Heart right ventricle (tissue), 16 donors: ENCODE measurements around the gene CPB2. TPM values are rescaled to one million over a fixed set of nuclear protein-coding genes. Genes with fewer than 3 reads are reported as not detected.

Experiments
- ATAC-seq, 8 donors: fragments of 200-7000 bp; cut with Tn5 transposase; one replicate each; pipeline ENCODE4 v1.9.1; 2020; ENCODE audit warnings: mild to moderate bottlenecking in 8 of 8, moderate library complexity in 8 of 8, moderate number of reproducible peaks in 1 of 8
- DNase-seq, 2 donors: peaks; one replicate each; pipeline ENCODE4 v3.0.0-alpha.2; 2020
- H3K27ac ChIP-seq, 10 donors: fragments of 200-600 bp; sonication (generic) in 2 of 10; one replicate each; pipeline versions ENCODE4 v1.5.0 to v1.8.0; 2020 to 2022; ENCODE audit warnings: mild to moderate bottlenecking in 3 of 10
- H3K27me3 ChIP-seq, 7 donors: fragments of 200-600 bp; one replicate each; pipeline ENCODE4 v1.8.0; 2021 to 2022; ENCODE audit warnings: mild to moderate bottlenecking in 2 of 7
- H3K36me3 ChIP-seq, 9 donors: fragments of 200-600 bp; sonication (generic) in 1 of 9; one replicate each; pipeline versions ENCODE4 v1.5.0 to v1.8.0; 2020 to 2022; ENCODE audit warnings: mild to moderate bottlenecking in 2 of 9
- H3K4me1 ChIP-seq, 9 donors: fragments of 200-600 bp; sonication (generic) in 1 of 9; one replicate each; pipeline versions ENCODE4 v1.5.0 to v1.8.0; 2020 to 2022; ENCODE audit warnings: mild to moderate bottlenecking in 4 of 9
- H3K4me3 ChIP-seq, 10 donors: fragments of 200-600 bp; sonication (generic) in 2 of 10; one replicate each; pipeline versions ENCODE4 v1.5.0 to v1.8.0; 2020 to 2022; ENCODE audit warnings: mild to moderate bottlenecking in 7 of 10, moderate library complexity in 2 of 10
- H3K9me3 ChIP-seq, 11 donors: fragments of 200-600 bp in 10 of 11; sonication (generic) in 2 of 11; one replicate each; pipeline versions ENCODE4 v1.5.0 to v1.8.0; 2013 to 2022; ENCODE audit warnings: mild to moderate bottlenecking in 2 of 11, control low read depth in 1 of 11, moderate library complexity in 1 of 11
- CTCF ChIP-seq, 9 donors: fragments of 200-600 bp; sonication (generic) in 2 of 9; IDR thresholded peaks; one replicate each; pipeline versions ENCODE4 v1.5.0 to v1.8.0; 2021 to 2022; ENCODE audit warnings: antibody characterized with exemption in 9 of 9, mild to moderate bottlenecking in 5 of 9, moderate library complexity in 1 of 9
- WGBS, 2 donors: extraction: QIAGEN DNeasy Blood & Tissue Kit; methylation state at CpG; one replicate each; pipeline ENCODE4 v1.1.7; 2013; ENCODE audit warnings: inconsistent platforms in 1 of 2; 5-methylcytosine and 5-hydroxymethylcytosine counted together
- intact Hi-C, 10 donors: fragments of 100-400 bp; cut with DNase I; formaldehyde crosslinking; loops; one replicate each; pipeline versions ENCODE4 v1.11.1 to v1.14.2; 2022
- polyA plus RNA-seq, 2 donors: library from polyadenylated mRNA; stranded (reverse); fragments of 200-250 nt; gene quantifications; one replicate each; pipeline ENCODE4 v1.2.3, GENCODE V29; 2013
- total RNA-seq, 10 donors: library from RNA; stranded (reverse); fragmentation: NEBNext Ultra II Directional in 3 of 10; extraction: Animal tissue kit (Norgen Biotek cat#: 25700) in 3 of 10; gene quantifications; one replicate each; pipeline versions ENCODE4 v1.2.1 to v1.2.4, GENCODE V29; 2021 to 2023
- donor health status: Arrhythmogenic right ventricular cardiomyopathy.
- donor health status: ischemic (EF 13 %, LVEDD 7.1; RV severe dilation, severe dysfunction).
- donor health status: healthy with polysubstance abuse.
- donor health status: DM: no; HTN: yes; CAD: no.
- donor health status: DM: no; HTN: no; CAD: no.
- donor health status: ischemic (EF 25% LVEDD 6.9; RV normal size, moderate dysfunction).
- donor health status: ischemic (EF 25% LVEDD 5.7; RV mildly dilated, moderate dysfunction).
- donor health status: healthy.
- donor health status: DM: yes; HTN: yes; CAD: no.
- donor health status: Ischemic cardiomyopathy.
- donor health status: ischemic (EF 35%, LVEDD 5.7; RV mildly dilated, moderate dysfunction).
- donor health status: nonischemic (EF 11% LVEDD 7.7; RV severe dilation, severe dysfunction).
- donor health status: DM: yes; HTN: yes; CAD: no.
- donor health status: PGD.
- donor health status: ischemic (EF 29% LVEDD 5.4; RV normal size, mild dysfunction).
- donor health status: nonischemic (EF 23%, LVEDD 6.1; RV moderate dilation, normal function).

CPB2 gene
- total and polyA plus RNA-seq, 12 donors, result not detected

GRCh38 chr13:46071590-46072249, 33.1 kb downstream of the CPB2 start:
- intact Hi-C loops, result no loop called here
- no peak overlapping the region for H3K4me3 ChIP-seq
- DNase-seq (no peak), ATAC-seq (no peak)
- H3K27me3 ChIP-seq, result no peaks in the 10 kb centered on the region
- H3K27ac ChIP-seq, result no peak overlapping the region
- peaks cover 0 to 3% (median 0%) of the 10 kb centered on the region in 11 donors for H3K9me3 ChIP-seq
- no peaks in the 10 kb centered on the region for H3K36me3 ChIP-seq
- TF ChIP-seq CTCF (IDR thresholded peaks at IDR 0.05), result no peak
- H3K4me1 ChIP-seq, result no peaks in the 10 kb centered on the region
- WGBS, 2 donors, result 92 to 93% methylated on average over 5 of the region's 5 CpGs

GRCh38 chr13:46063292-46063691, 41.5 kb downstream of the CPB2 start:
- DNase-seq (no peak), ATAC-seq (no peak)
- H3K4me3 ChIP-seq, result no peak overlapping the region
- H3K27ac ChIP-seq, result no peak overlapping the region
- no peak for TF ChIP-seq CTCF (IDR thresholded peaks at IDR 0.05)
- no peaks in the 10 kb centered on the region for H3K27me3 ChIP-seq
- no peaks in the 10 kb centered on the region for H3K4me1 ChIP-seq
- no peaks in the 10 kb centered on the region for H3K9me3 ChIP-seq
- intact Hi-C loops, result no loop called here
- WGBS, 2 donors, result 94 to 95% methylated on average over 2 of the region's 2 CpGs
- no peaks in the 10 kb centered on the region for H3K36me3 ChIP-seq

GRCh38 chr13:46062185-46062584, 42.6 kb downstream of the CPB2 start:
- WGBS, 2 donors, result 70 to 80% methylated on average over 5 of the region's 5 CpGs
- Histone ChIP-seq H3K9me3 (no peaks in the 10 kb centered on the region), H3K4me3 (no peak overlapping the region), H3K36me3 (no peaks in the 10 kb centered on the region), H3K27ac (no peak overlapping the region), H3K27me3 (no peaks in the 10 kb centered on the region), H3K4me1 (no peaks in the 10 kb centered on the region)
- ATAC-seq, result no peak
- intact Hi-C loops, result no loop called here
- no peak for TF ChIP-seq CTCF (IDR thresholded peaks at IDR 0.05)
- DNase-seq, result no peak

- ATAC-seq, result no peak
- intact Hi-C loops, result loop anchor here in 1 of 10 donors (5.0 kb wide), 1 partner anchor 63 kb away; no protein-coding TSS in a partner anchor
Observed at GRCh38 chr13:46059405-46059804, 45.4 kb downstream of the CPB2 start.

More at GRCh38 chr13:46059405-46059804, 45.4 kb downstream of the CPB2 start:
- H3K4me3 ChIP-seq, result no peak overlapping the region
- no peak for DNase-seq
- no peak for TF ChIP-seq CTCF (IDR thresholded peaks at IDR 0.05)
- H3K9me3 ChIP-seq, result no peaks in the 10 kb centered on the region
- no peaks in the 10 kb centered on the region for H3K36me3 ChIP-seq
- peaks cover 0 to 3% (median 0%) of the 10 kb centered on the region in 7 donors for H3K27me3 ChIP-seq
- no peak overlapping the region for H3K27ac ChIP-seq
- no peaks in the 10 kb centered on the region for H3K4me1 ChIP-seq
